Parathyroid adenoma (tissue), 2 donors: ENCODE measurements around the gene ZNF654.
"Not testable (repeated sequence)": the region's sequence is repeated elsewhere in the genome, so short reads cannot be mapped to it uniquely, and the experiment has no call there.

Experiments
- H2AFZ ChIP-seq: fragments of 300-600 bp; sonication (generic); one replicate; pipeline ENCODE4 v1.7.0; 2017; ENCODE audit warnings: antibody characterized with exemption, mild to moderate bottlenecking
- H3K27ac ChIP-seq: fragments of 300-600 bp; sonication (generic); one replicate; pipeline ENCODE4 v1.7.0; 2017
- H3K27me3 ChIP-seq: fragments of 300-600 bp; sonication (generic); one replicate; pipeline ENCODE4 v1.7.0; 2017; ENCODE audit warnings: low read length; ENCODE audit not compliant: control insufficient read depth, insufficient read depth
- H3K36me3 ChIP-seq: fragments of 300-600 bp; sonication (generic); one replicate; pipeline ENCODE4 v1.7.0; 2017; ENCODE audit warnings: low read length; ENCODE audit not compliant: control insufficient read depth, insufficient read depth
- H3K4me1 ChIP-seq: fragments of 300-600 bp; sonication (generic); one replicate; pipeline ENCODE4 v1.7.0; 2017; ENCODE audit warnings: control low read depth
- H3K4me2 ChIP-seq: fragments of 300-600 bp; sonication (generic); one replicate; pipeline ENCODE4 v1.7.0; 2017; ENCODE audit warnings: low read length
- H3K4me3 ChIP-seq: fragments of 300-600 bp; sonication (generic); one replicate; pipeline ENCODE4 v1.7.0; 2017; ENCODE audit warnings: low read depth, low read length
- H3K79me2 ChIP-seq: fragments of 300-600 bp; sonication (generic); one replicate; pipeline ENCODE4 v1.7.0; 2017; ENCODE audit warnings: control low read depth
- H3K9ac ChIP-seq: fragments of 300-600 bp; sonication (generic); one replicate; pipeline ENCODE4 v1.7.0; 2017; ENCODE audit warnings: mild to moderate bottlenecking
- H3K9me3 ChIP-seq: fragments of 300-600 bp; sonication (generic); one replicate; pipeline ENCODE4 v1.7.0; 2017; ENCODE audit warnings: low read length; ENCODE audit not compliant: control insufficient read depth
- CTCF ChIP-seq: fragments of 300-600 bp; sonication (generic); IDR thresholded peaks from one replicate; pipeline ENCODE4 v1.7.0; 2017; ENCODE audit warnings: antibody characterized with exemption, mild to moderate bottlenecking
- donor health status: primary hyperparathyroidism.

The ZNF654 gene

GRCh38 chr3:88180398-88180999 is 121.4 kb downstream of the ZNF654 start:
- no peak overlapping the region for H3K4me2 ChIP-seq
- no peaks in the 10 kb centered on the region for H3K4me1 ChIP-seq
- H3K9me3 ChIP-seq, result no peaks in the 10 kb centered on the region
- H3K27me3 ChIP-seq, result no peaks in the 10 kb centered on the region
- no peak overlapping the region for H3K27ac ChIP-seq
- no peak overlapping the region for H2AFZ ChIP-seq
- peak; percentile 19 for TF ChIP-seq CTCF
- H3K9ac ChIP-seq, result no peak overlapping the region
- no peak overlapping the region for H3K4me3 ChIP-seq
- H3K36me3 ChIP-seq, result no peaks in the 10 kb centered on the region
- H3K79me2 ChIP-seq, result no peaks in the 10 kb centered on the region

DNA sequence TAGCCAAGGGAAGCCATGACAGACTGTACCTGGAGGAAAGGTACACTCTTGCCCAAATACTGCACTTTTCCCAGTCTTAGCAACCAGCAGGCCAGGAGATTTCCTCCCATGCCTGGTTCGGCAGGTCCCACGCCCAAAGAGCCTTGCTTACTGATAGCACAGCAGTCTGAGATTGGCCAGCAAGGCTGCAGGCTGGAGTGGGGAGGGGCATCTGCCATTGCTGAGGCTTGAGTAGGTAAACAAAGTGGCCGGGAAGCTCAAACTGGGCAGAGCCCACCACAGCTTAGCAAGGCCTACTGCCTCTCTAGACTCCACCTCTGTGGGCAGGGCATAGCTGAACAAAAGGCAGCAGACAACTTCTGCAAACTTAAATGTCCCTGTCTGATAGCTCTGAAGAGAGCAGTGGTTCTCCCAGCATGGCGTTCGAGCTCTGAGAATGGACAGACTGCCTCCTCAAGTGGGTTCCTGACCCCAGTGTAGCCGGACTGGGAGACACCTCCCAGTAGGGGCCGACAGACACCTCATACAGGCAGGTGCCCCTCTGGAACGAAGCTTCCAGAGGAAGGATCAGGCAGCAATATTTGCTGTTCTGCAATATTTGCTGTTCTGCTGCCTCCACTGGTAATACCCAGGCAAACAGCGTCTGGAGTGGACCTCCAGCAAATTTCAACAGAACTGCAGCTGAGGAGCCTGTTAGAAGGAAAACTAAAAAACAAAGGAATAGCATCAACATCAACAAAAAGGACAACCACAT is 123.3 kb downstream of the ZNF654 start:
- H3K4me3 ChIP-seq, H3K4me2 ChIP-seq, H2AFZ ChIP-seq, H3K79me2 ChIP-seq, H3K27me3 ChIP-seq, H3K36me3 ChIP-seq, H3K4me1 ChIP-seq, H3K9me3 ChIP-seq, H3K27ac ChIP-seq, H3K9ac ChIP-seq: not testable (repeated sequence)

GRCh38 chr3:88188436-88188835 is 129.4 kb downstream of the ZNF654 start:
- Histone ChIP-seq H3K27ac (no peak overlapping the region), H3K4me2 (no peak overlapping the region), H2AFZ (no peak overlapping the region), H3K79me2 (no peaks in the 10 kb centered on the region), H3K36me3 (no peaks in the 10 kb centered on the region), H3K9ac (no peak overlapping the region), H3K4me1 (no peaks in the 10 kb centered on the region), H3K4me3 (no peak overlapping the region), H3K9me3 (no peaks in the 10 kb centered on the region), H3K27me3 (no peaks in the 10 kb centered on the region)
- TF ChIP-seq CTCF, result no peak

DNA sequence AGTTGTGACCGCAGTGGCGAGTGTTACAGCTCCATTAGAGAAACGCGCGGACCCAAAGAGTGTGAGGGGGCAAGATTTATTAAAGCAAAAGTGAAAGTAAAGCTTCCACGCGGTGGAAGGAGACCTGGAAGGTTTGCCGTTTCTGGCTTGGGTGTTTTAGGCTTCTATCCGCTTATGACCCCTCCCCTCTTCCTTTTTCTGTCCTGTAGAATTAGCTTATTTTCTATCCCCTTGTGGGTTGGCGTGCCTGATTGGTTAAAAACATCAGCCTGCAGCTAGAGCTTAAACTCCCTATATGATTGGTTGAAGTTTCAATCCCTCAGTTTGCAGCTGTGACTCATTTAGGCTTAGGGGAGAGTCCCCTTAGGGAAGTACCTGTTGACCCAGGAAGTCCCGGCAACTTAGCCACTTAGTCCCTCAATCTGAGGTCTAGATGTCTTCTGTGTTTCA is 130.3 kb downstream of the ZNF654 start:
- no peaks in the 10 kb centered on the region for H3K36me3 ChIP-seq
- H3K4me1 ChIP-seq, result no peaks in the 10 kb centered on the region
- no peak overlapping the region for H3K9ac ChIP-seq
- H3K9me3 ChIP-seq, result no peaks in the 10 kb centered on the region
- H2AFZ ChIP-seq, result no peak overlapping the region
- H3K4me2 ChIP-seq, result no peak overlapping the region
- TF ChIP-seq CTCF, result no peak
- H3K27me3 ChIP-seq, result no peaks in the 10 kb centered on the region
- H3K27ac ChIP-seq, result no peak overlapping the region
- H3K79me2 ChIP-seq, result no peaks in the 10 kb centered on the region
- no peak overlapping the region for H3K4me3 ChIP-seq

DNA sequence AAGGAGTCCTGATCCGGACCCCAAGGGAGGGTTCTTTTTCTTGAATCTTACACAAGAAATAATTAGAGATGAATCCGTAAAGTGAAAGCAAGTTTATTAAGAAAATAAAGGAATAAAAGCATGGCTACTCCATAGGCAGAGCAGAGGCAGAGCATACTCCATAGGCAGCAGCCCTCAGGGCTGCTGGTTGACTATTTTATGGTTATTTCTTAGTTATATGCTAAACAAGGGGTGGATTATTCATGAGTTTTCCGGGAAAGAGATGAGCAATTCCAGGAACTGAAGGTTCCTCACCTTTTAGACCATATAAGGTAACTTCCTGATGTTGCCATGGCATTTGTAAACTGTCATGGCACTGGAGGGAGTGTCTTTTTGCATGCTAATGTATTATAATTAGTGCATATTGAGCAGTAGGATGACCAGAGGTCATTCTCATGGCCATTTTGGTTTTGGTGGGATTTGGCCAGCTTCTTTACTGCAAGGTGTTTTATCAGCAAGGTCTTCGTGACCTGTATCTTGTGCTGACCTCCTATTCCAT is 132.9 kb downstream of the ZNF654 start:
- H3K4me3 ChIP-seq, result no peak overlapping the region
- no peaks in the 10 kb centered on the region for H3K79me2 ChIP-seq
- no peaks in the 10 kb centered on the region for H3K36me3 ChIP-seq
- H2AFZ ChIP-seq, result no peak overlapping the region
- TF ChIP-seq CTCF, result no peak
- no peaks in the 10 kb centered on the region for H3K9me3 ChIP-seq
- no peak overlapping the region for H3K27ac ChIP-seq
- no peak overlapping the region for H3K9ac ChIP-seq
- no peak overlapping the region for H3K4me2 ChIP-seq
- no peaks in the 10 kb centered on the region for H3K4me1 ChIP-seq
- H3K27me3 ChIP-seq, result no peaks in the 10 kb centered on the region
